Activated CD4-positive, alpha-beta T cell treated with anti-CD3 and anti-CD28 coated beads, Interleukin-2, Interleukin-4, amounts not matched to agents 100 ng/mL and 50 ng/mL, durations not matched to agents 16 hours and 8 hours (primary cell): ENCODE data around the gene ELMO1.

Experiments
- DNase-seq: peaks from one replicate; pipeline ENCODE4 v3.0.0-alpha.2; 2020; ENCODE audit warnings: low spot score

The ELMO1 gene

GRCh38 chr7:37052705-37053104 is 396.0 kb downstream of the ELMO1 start:
- DNase-seq: no peak

- DNase-seq: no peak
Observed at GRCh38 chr7:37050801-37051200, 397.9 kb downstream of the ELMO1 start.

GRCh38 chr7:37048674-37049073 is 400.0 kb downstream of the ELMO1 start:
- DNase-seq: no peak

GRCh38 chr7:37047260-37047659 is 401.4 kb downstream of the ELMO1 start:
- DNase-seq: no peak

GRCh38 chr7:37046531-37047079 is 402.1 kb downstream of the ELMO1 start:
- no peak for DNase-seq

- DNase-seq: no peak
Observed at GRCh38 chr7:37045681-37046179, 402.9 kb downstream of the ELMO1 start.

- DNase-seq: no peak
Observed at GRCh38 chr7:37041461-37041860, 407.2 kb downstream of the ELMO1 start.

GRCh38 chr7:37040330-37040729 is 408.3 kb downstream of the ELMO1 start:
- DNase-seq: no peak

- DNase-seq: no peak
Observed at GRCh38 chr7:37039131-37039749, 409.4 kb downstream of the ELMO1 start.

GRCh38 chr7:37038706-37039105 is 410.0 kb downstream of the ELMO1 start:
- DNase-seq: no peak

- DNase-seq: no peak
Observed at GRCh38 chr7:37037286-37037685, 411.4 kb downstream of the ELMO1 start.

GRCh38 chr7:37035631-37036030 is 413.0 kb downstream of the ELMO1 start:
- peak; percentile 14 for DNase-seq

GRCh38 chr7:37033141-37033540 is 415.5 kb downstream of the ELMO1 start:
- no peak for DNase-seq

- no peak for DNase-seq
Observed at GRCh38 chr7:37032258-37032601, 416.4 kb downstream of the ELMO1 start.

GRCh38 chr7:37031571-37032257 is 416.9 kb downstream of the ELMO1 start:
- DNase-seq: peak; percentile 82

GRCh38 chr7:37028909-37029440 is 419.7 kb downstream of the ELMO1 start:
- peak; percentile 67 for DNase-seq

- no peak for DNase-seq
Observed at GRCh38 chr7:37027557-37028341, 420.9 kb downstream of the ELMO1 start.

- no peak for DNase-seq
Observed at GRCh38 chr7:37027104-37027503, 421.6 kb downstream of the ELMO1 start.

GRCh38 chr7:37018954-37019353 is 429.7 kb downstream of the ELMO1 start:
- no peak for DNase-seq

- DNase-seq: no peak
Observed at GRCh38 chr7:37016064-37016878, 432.4 kb downstream of the ELMO1 start.

GRCh38 chr7:37015353-37016034 is 433.2 kb downstream of the ELMO1 start:
- no peak for DNase-seq
